Neural cell (in vitro differentiated cells): ENCODE measurements around the gene CST9. TPM values are rescaled to one million over a fixed set of nuclear protein-coding genes. Genes with fewer than 3 reads are reported as not detected.

Source experiments
- H2AFZ ChIP-seq: fragments of 200-600, 300-800 bp; sonication (generic), shearing (Covaris generic); 2 replicates; pipeline ENCODE4 v1.6.0; 2014; ENCODE audit warnings: low read depth, mild to moderate bottlenecking, antibody characterized with exemption, low read length, moderate library complexity
- H3F3A ChIP-seq: fragments of 200-600 bp; shearing (Covaris generic); 2 replicates; pipeline ENCODE4 v1.6.1; 2016; ENCODE audit warnings: mild to moderate bottlenecking, moderate library complexity, mixed read lengths, antibody characterized with exemption, low read length; ENCODE audit not compliant: insufficient read depth, poor library complexity, severe bottlenecking
- H3K27ac ChIP-seq: fragments of 200-600, 300-800 bp; sonication (generic), shearing (Covaris generic); 2 replicates; pipeline ENCODE4 v1.5.1; 2014; ENCODE audit warnings: mild to moderate bottlenecking, low read length, moderate library complexity
- H3K27me3 ChIP-seq: fragments of 300-800, 200-600 bp; sonication (generic), shearing (Covaris generic); 2 replicates; pipeline ENCODE4 v1.6.0; 2014; ENCODE audit warnings: mild to moderate bottlenecking, low read depth, low read length, moderate library complexity; ENCODE audit not compliant: insufficient read depth
- H3K36me3 ChIP-seq: fragments of 300-800, 200-600 bp; sonication (generic), shearing (Covaris generic); 2 replicates; pipeline ENCODE4 v1.5.1; 2014; ENCODE audit warnings: mild to moderate bottlenecking, antibody characterized with exemption, low read length, moderate library complexity; ENCODE audit not compliant: insufficient read depth
- H3K4me2 ChIP-seq: fragments of 300-800, 200-600 bp; sonication (generic), shearing (Covaris generic); 2 replicates; pipeline ENCODE4 v1.6.0; 2014; ENCODE audit warnings: mild to moderate bottlenecking, low read length
- H3K4me3 ChIP-seq: fragments of 300-800, 200-600 bp; sonication (generic), shearing (Covaris generic); 2 replicates; pipeline ENCODE4 v1.5.1; 2014; ENCODE audit warnings: mild to moderate bottlenecking, low read length, moderate library complexity
- H3K79me2 ChIP-seq: fragments of 200-600 bp; shearing (Covaris generic); replicated peaks from 2 replicates; pipeline ENCODE4 v1.6.0; 2014; ENCODE audit warnings: mild to moderate bottlenecking, low read length, moderate library complexity; ENCODE audit not compliant: insufficient read depth
- H3K9ac ChIP-seq: fragments of 300-800, 200-600 bp; sonication (generic), shearing (Covaris generic); 2 replicates; pipeline ENCODE4 v1.6.1; 2016; ENCODE audit warnings: mild to moderate bottlenecking, low read length, mixed read lengths
- H3K9me2 ChIP-seq: fragments of 200-600 bp; shearing (Covaris generic); 2 replicates; pipeline ENCODE4 v1.6.1; 2016; ENCODE audit warnings: mild to moderate bottlenecking, low read length, mixed read lengths; ENCODE audit not compliant: insufficient read depth
- H3K9me3 ChIP-seq: fragments of 200-600, 300-800 bp; sonication (generic), shearing (Covaris generic); 2 replicates; pipeline ENCODE4 v1.6.1; 2016; ENCODE audit warnings: mild to moderate bottlenecking, mixed run types, low read length, moderate library complexity, mixed read lengths
- H4K20me1 ChIP-seq: fragments of 200-600 bp; shearing (Covaris generic); 2 replicates; pipeline ENCODE4 v1.6.1; 2016; ENCODE audit warnings: mild to moderate bottlenecking, mixed run types; ENCODE audit not compliant: insufficient read depth
- EP300 ChIP-seq: fragments of 450-650 bp; conservative IDR thresholded peaks from 2 replicates; pipeline ENCODE4 v1.6.1; 2014; ENCODE audit warnings: antibody characterized with exemption, mild to moderate bottlenecking, moderate library complexity; ENCODE audit not compliant: poor library complexity, severe bottlenecking
- EZH2 ChIP-seq: fragments of 200-600, 300-800 bp; shearing (Covaris generic), sonication (generic); IDR thresholded peaks from 2 replicates; pipeline ENCODE4 v1.6.1; 2014; ENCODE audit warnings: antibody characterized with exemption, low read length, borderline replicate concordance, mild to moderate bottlenecking; ENCODE audit not compliant: insufficient read depth, poor library complexity, severe bottlenecking
- MXI1 ChIP-seq: fragments of 450-650 bp; conservative IDR thresholded peaks from 2 replicates; pipeline ENCODE4 v1.6.1; 2014; ENCODE audit warnings: antibody characterized with exemption, mild to moderate bottlenecking; ENCODE audit not compliant: poor library complexity, severe bottlenecking
- POLR2AphosphoS5 ChIP-seq: IDR thresholded peaks from 2 replicates; pipeline ENCODE4 v1.6.1; 2012
- RAD21 ChIP-seq: fragments of 450-650 bp; conservative IDR thresholded peaks from 2 replicates; pipeline ENCODE4 v1.6.1; 2014; ENCODE audit warnings: antibody characterized with exemption, mild to moderate bottlenecking, moderate library complexity
- SMC3 ChIP-seq: fragments of 450-650 bp; conservative IDR thresholded peaks from 2 replicates; pipeline ENCODE4 v1.6.1; 2014; ENCODE audit warnings: antibody characterized with exemption, mild to moderate bottlenecking, moderate library complexity; ENCODE audit not compliant: poor library complexity
- TAF1 ChIP-seq: IDR thresholded peaks from 2 replicates; pipeline ENCODE4 v1.6.1; 2012; ENCODE audit warnings: low read depth
- polyA plus RNA-seq: library from polyadenylated mRNA; depleted of rRNA; stranded (reverse); fragments of >200 nt; gene quantifications from 2 replicates; pipeline ENCODE4 v1.2.3, GENCODE V29; 2014
- TF ChIP-seq, protein P1 (sequence below): fragments of 450-650 bp; IDR thresholded peaks from 2 replicates; pipeline ENCODE4 v1.5.1; 2014; ENCODE audit warnings: antibody characterized with exemption, mild to moderate bottlenecking, moderate library complexity; ENCODE audit not compliant: poor library complexity, severe bottlenecking
- TF ChIP-seq, protein P2 (sequence below): IDR thresholded peaks from 2 replicates; pipeline ENCODE4 v1.6.1; 2012; ENCODE audit warnings: borderline replicate concordance

CST9 gene
- polyA plus RNA-seq, 1 donor from 2014 or later: not detected

DNA sequence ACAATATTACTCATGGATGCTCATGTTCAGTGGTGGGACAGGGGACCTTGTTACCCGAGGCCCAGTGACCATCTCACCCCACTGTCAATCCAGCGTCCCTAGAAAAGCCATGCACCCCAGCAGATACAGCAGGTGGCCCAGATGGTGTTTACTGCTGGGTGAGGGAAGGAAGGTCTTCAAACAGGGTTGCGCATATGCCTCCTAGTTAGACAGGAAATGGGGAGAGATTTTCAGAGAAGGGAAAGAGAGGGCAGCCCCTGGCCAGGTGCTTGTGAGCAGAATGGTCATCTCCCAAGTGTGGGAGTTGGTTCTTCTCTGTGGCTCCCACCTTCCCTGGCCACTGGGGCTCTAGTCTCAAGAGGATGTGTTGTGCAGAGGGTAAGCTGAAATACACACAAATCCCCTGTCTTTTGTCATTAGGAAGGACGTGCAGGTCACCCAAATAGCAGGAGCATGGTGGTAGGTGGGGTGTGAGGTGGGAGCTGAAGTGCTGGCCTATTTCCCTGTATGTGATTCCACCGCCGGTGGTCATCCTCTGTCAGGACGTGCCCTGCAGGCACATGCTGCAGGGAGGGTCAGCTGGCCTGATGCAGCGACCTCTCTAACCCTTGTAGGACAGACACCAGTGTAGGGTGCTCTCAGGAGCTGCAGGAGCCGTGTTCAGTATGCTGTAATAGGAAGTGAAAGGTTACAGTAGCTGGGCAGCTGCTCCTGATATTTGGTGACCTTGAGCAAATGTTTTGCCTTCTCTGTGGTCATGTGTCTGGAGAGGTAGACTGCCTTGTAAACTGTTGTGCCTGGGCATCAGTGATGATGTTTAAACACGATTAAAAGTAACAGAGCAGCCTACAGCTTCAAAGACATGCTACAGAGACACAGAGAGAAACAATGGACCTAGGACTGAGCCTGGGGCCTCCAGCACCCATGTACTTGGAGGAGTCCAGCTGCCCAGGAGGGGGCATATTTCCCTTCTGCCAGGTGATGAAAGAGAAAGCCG, 35.3 kb upstream of the CST9 start:
- Histone ChIP-seq H3K27me3 (peaks cover 4% of the 10 kb centered on the region), H3K4me3 (no peak overlapping the region), H3K9me3 (no peaks in the 10 kb centered on the region), H2AFZ (no peak overlapping the region), H3K9ac (no peak overlapping the region), H3K27ac (no peak overlapping the region), H3K79me2 (no peaks in the 10 kb centered on the region), H3K9me2 (no peaks in the 10 kb centered on the region), H3K36me3 (no peaks in the 10 kb centered on the region), H3K4me2 (no peak overlapping the region), H3F3A (no peaks in the 10 kb centered on the region), H4K20me1 (no peaks in the 10 kb centered on the region)
- TF ChIP-seq EP300: no peak
- TF ChIP-seq, protein P1, sequence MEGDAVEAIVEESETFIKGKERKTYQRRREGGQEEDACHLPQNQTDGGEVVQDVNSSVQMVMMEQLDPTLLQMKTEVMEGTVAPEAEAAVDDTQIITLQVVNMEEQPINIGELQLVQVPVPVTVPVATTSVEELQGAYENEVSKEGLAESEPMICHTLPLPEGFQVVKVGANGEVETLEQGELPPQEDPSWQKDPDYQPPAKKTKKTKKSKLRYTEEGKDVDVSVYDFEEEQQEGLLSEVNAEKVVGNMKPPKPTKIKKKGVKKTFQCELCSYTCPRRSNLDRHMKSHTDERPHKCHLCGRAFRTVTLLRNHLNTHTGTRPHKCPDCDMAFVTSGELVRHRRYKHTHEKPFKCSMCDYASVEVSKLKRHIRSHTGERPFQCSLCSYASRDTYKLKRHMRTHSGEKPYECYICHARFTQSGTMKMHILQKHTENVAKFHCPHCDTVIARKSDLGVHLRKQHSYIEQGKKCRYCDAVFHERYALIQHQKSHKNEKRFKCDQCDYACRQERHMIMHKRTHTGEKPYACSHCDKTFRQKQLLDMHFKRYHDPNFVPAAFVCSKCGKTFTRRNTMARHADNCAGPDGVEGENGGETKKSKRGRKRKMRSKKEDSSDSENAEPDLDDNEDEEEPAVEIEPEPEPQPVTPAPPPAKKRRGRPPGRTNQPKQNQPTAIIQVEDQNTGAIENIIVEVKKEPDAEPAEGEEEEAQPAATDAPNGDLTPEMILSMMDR: no peak
- no peak for TF ChIP-seq POLR2AphosphoS5
- TF ChIP-seq, protein P2, sequence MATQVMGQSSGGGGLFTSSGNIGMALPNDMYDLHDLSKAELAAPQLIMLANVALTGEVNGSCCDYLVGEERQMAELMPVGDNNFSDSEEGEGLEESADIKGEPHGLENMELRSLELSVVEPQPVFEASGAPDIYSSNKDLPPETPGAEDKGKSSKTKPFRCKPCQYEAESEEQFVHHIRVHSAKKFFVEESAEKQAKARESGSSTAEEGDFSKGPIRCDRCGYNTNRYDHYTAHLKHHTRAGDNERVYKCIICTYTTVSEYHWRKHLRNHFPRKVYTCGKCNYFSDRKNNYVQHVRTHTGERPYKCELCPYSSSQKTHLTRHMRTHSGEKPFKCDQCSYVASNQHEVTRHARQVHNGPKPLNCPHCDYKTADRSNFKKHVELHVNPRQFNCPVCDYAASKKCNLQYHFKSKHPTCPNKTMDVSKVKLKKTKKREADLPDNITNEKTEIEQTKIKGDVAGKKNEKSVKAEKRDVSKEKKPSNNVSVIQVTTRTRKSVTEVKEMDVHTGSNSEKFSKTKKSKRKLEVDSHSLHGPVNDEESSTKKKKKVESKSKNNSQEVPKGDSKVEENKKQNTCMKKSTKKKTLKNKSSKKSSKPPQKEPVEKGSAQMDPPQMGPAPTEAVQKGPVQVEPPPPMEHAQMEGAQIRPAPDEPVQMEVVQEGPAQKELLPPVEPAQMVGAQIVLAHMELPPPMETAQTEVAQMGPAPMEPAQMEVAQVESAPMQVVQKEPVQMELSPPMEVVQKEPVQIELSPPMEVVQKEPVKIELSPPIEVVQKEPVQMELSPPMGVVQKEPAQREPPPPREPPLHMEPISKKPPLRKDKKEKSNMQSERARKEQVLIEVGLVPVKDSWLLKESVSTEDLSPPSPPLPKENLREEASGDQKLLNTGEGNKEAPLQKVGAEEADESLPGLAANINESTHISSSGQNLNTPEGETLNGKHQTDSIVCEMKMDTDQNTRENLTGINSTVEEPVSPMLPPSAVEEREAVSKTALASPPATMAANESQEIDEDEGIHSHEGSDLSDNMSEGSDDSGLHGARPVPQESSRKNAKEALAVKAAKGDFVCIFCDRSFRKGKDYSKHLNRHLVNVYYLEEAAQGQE: no peak
- no peak for TF ChIP-seq MXI1
- TF ChIP-seq SMC3: no peak
- no peak for TF ChIP-seq EZH2
- no peak for TF ChIP-seq RAD21

DNA sequence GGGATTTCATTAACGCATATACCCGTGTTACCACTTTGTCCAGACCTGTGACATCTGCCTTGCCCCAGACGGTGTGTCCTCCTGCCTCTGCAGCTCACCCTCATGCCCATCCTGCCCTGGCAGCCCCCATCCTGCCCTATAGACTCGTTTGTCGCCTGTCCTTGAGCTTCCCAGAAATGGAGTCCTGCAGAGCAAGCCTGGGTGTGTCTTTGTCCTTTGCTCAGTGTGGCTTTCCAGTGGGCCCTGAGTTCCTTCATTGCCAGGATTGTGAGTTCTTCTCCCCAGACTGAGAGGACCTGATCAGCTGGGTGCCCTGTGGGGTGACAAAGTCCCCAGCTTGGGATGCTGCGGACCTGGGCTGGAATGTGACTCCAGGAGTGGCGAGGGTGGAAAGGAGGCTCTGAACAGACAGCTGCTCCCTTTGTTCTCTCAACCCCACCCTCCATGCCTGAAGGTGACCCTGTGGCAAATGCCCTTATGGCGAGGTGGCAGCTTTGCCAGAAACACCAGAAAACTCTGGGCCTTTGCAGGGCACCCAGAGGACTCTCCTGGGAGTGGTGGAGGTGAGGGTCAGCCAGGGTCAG, 34.4 kb upstream of the CST9 start:
- H3K9me2 ChIP-seq: no peaks in the 10 kb centered on the region
- H3K27ac ChIP-seq: no peak overlapping the region
- no peaks in the 10 kb centered on the region for H3K79me2 ChIP-seq
- no peaks in the 10 kb centered on the region for H4K20me1 ChIP-seq
- no peak overlapping the region for H3K9ac ChIP-seq
- no peak overlapping the region for H3K4me3 ChIP-seq
- H3K27me3 ChIP-seq: peaks cover 4% of the 10 kb centered on the region
- H3K4me2 ChIP-seq: no peak overlapping the region
- no peaks in the 10 kb centered on the region for H3K9me3 ChIP-seq
- TF ChIP-seq EP300 (no peak), MXI1 (no peak), RAD21 (no peak), POLR2AphosphoS5 (no peak), TAF1 (no peak), EZH2 (no peak), SMC3 (no peak)
- TF ChIP-seq, protein P1: no peak
- TF ChIP-seq, protein P2: no peak
- H3K36me3 ChIP-seq: no peaks in the 10 kb centered on the region
- H3F3A ChIP-seq: no peaks in the 10 kb centered on the region
- no peak overlapping the region for H2AFZ ChIP-seq
